MCF 10A (cell line): ENCODE results near the gene TNFSF4. TPM values are rescaled to one million over a fixed set of nuclear protein-coding genes. Genes with fewer than 3 reads are reported as not detected.

Source experiments
- BruUV-seq: library from RNA; stranded (reverse); fragments of 400-500 nt; replicated peaks from 2 replicates; lab custom pipeline; 2021; lab: Mats Ljungman, UMichigan
- CTCF ChIA-PET: fragments of 300-600 bp; sonication (Branson Sonifier 250); formaldehyde crosslinking; extraction: SDS; loops from one replicate; lab custom pipeline; 2021; ENCODE audit warnings: antibody characterized with exemption, inconsistent platforms; lab: Yijun Ruan, JAX
- POLR2A ChIA-PET: fragments of 300-600, 350-650 bp; sonication (Branson Sonifier 250); formaldehyde crosslinking; extraction: SDS; loops from one replicate; lab custom pipeline; 2020; ENCODE audit warnings: antibody characterized with exemption, inconsistent platforms; lab: Yijun Ruan, JAX
- DNase-seq: peaks from one replicate; pipeline ENCODE4 v3.0.0-alpha.2; 2018; ENCODE audit not compliant: unreplicated experiment
- H3K27ac Mint-ChIP-seq: one replicate; pipeline ENCODE4 v1.8.0; 2022; ENCODE audit warnings: mild to moderate bottlenecking, low read depth, mixed read lengths; ENCODE audit not compliant: unreplicated experiment
- H3K27me3 Mint-ChIP-seq: one replicate; pipeline ENCODE4 v1.8.0; 2022; ENCODE audit warnings: mixed read lengths; ENCODE audit not compliant: insufficient read depth, unreplicated experiment
- H3K36me3 Mint-ChIP-seq: one replicate; pipeline ENCODE4 v1.8.0; 2022; ENCODE audit warnings: mild to moderate bottlenecking, moderate library complexity, mixed read lengths; ENCODE audit not compliant: insufficient read depth, unreplicated experiment
- H3K4me1 Mint-ChIP-seq: one replicate; pipeline ENCODE4 v1.8.0; 2022; ENCODE audit warnings: mixed read lengths; ENCODE audit not compliant: insufficient read depth, unreplicated experiment
- H3K4me3 Mint-ChIP-seq: one replicate; pipeline ENCODE4 v1.8.0; 2022; ENCODE audit warnings: mild to moderate bottlenecking, moderate library complexity, mixed read lengths; ENCODE audit not compliant: unreplicated experiment
- H3K9me3 Mint-ChIP-seq: one replicate; pipeline ENCODE4 v1.8.0; 2022; ENCODE audit warnings: mixed read lengths; ENCODE audit not compliant: unreplicated experiment
- CTCF ChIP-seq: fragments of 200-600 bp; IDR thresholded peaks from one replicate; pipeline ENCODE4 v1.8.0; 2022; ENCODE audit warnings: antibody characterized with exemption, mild to moderate bottlenecking; ENCODE audit not compliant: unreplicated experiment
- intact Hi-C: fragments of 100-400 bp; cut with micrococcal nuclease; formaldehyde crosslinking; loops from 2 replicates; pipeline ENCODE4 v1.14.1; 2022
- total RNA-seq: library from RNA; stranded (reverse); gene quantifications from 2 replicates; pipeline ENCODE4 v1.2.3, GENCODE V29; 2022

The TNFSF4 gene
- total RNA-seq, 1 experiment from 2014 or later, result 0.23 TPM

GRCh38 chr1:173210716-173211231, 3.6 kb upstream of the TNFSF4 start:
- Mint-ChIP-seq H3K27ac (no peak overlapping the region), H3K9me3 (no peaks in the 10 kb centered on the region), H3K4me3 (no peak overlapping the region), H3K4me1 (peaks cover 6% of the 10 kb centered on the region), H3K27me3 (no peaks in the 10 kb centered on the region), H3K36me3 (no peaks in the 10 kb centered on the region)
- no TSS peak for BruUV-seq
- CTCF ChIA-PET, result interaction anchor here (1.0 to 26.8 kb wide), 7 partner anchors 8 to 467 kb away, joined by 3 to 590 read pairs (median 3); no protein-coding TSS in a partner anchor
- TF ChIP-seq CTCF, result no peak
- POLR2A ChIA-PET, result no interaction called here
- DNase-seq, result no peak
- intact Hi-C loops, result no loop called here

- no peak for DNase-seq
- H3K36me3 Mint-ChIP-seq, result no peaks in the 10 kb centered on the region
- H3K4me1 Mint-ChIP-seq, result peaks cover 11% of the 10 kb centered on the region
- ChIA-PET CTCF (interaction anchor here (0.7 to 26.8 kb wide), 5 partner anchors 45 to 467 kb away, joined by 3 to 590 read pairs (median 3); no protein-coding TSS in a partner anchor), POLR2A (no interaction called here)
- no peak overlapping the region for H3K4me3 Mint-ChIP-seq
- H3K27me3 Mint-ChIP-seq, result no peaks in the 10 kb centered on the region
- BruUV-seq, result no TSS peak
- H3K27ac Mint-ChIP-seq, result no peak overlapping the region
- no peaks in the 10 kb centered on the region for H3K9me3 Mint-ChIP-seq
- intact Hi-C loops, result no loop called here
- no peak for TF ChIP-seq CTCF
These were observed 3.2 kb upstream of the TNFSF4 start for GRCh38 chr1:173210283-173210682.

GRCh38 chr1:173208868-173209267, 1.7 kb upstream of the TNFSF4 start:
- peaks cover 13% of the 10 kb centered on the region for H3K4me1 Mint-ChIP-seq
- CTCF ChIA-PET, result interaction anchor here (0.6 to 26.8 kb wide), 9 partner anchors 19 to 1397 kb away, joined by 3 to 590 read pairs (median 3); no protein-coding TSS in a partner anchor

More at GRCh38 chr1:173208868-173209267, 1.7 kb upstream of the TNFSF4 start:
- Mint-ChIP-seq H3K27ac (no peak overlapping the region), H3K27me3 (no peaks in the 10 kb centered on the region), H3K9me3 (no peaks in the 10 kb centered on the region), H3K4me3 (no peak overlapping the region), H3K36me3 (no peaks in the 10 kb centered on the region)
- POLR2A ChIA-PET, result interaction anchor here (1.4 kb wide), 1 partner anchor 384 kb away, joined by 3 read pairs; no protein-coding TSS in a partner anchor
- TF ChIP-seq CTCF, result no peak
- intact Hi-C loops, result loop anchor here (10.0 kb wide), 1 partner anchor 234 kb away; no protein-coding TSS in a partner anchor
- no peak for DNase-seq
- BruUV-seq, result no TSS peak
